GM21381 (cell line): ENCODE data around the gene GJC2.
"Not testable (repeated sequence)": the region's sequence is repeated elsewhere in the genome, so short reads cannot be mapped to it uniquely, and the experiment has no call there.

Experiments used
- ATAC-seq: cut with Tn5 transposase; IDR thresholded peaks from one replicate; pipeline ENCODE4 v1.9.1; 2021; ENCODE audit warnings: mild to moderate bottlenecking, moderate library complexity; ENCODE audit not compliant: unreplicated experiment

The GJC2 gene

GRCh38 chr1:228170666-228171065 is 20.9 kb downstream of the GJC2 start:
- ATAC-seq = no peak

- no peak for ATAC-seq
These were observed 21.6 kb downstream of the GJC2 start for GRCh38 chr1:228171221-228171891.

GRCh38 chr1:228172591-228173527 is 23.1 kb downstream of the GJC2 start:
- ATAC-seq = no peak

- not testable (repeated sequence) for ATAC-seq
These were observed 24.1 kb downstream of the GJC2 start for GRCh38 chr1:228173528-228174481.

- no peak for ATAC-seq
These were observed 25.0 kb downstream of the GJC2 start for GRCh38 chr1:228174482-228175315.

GRCh38 chr1:228175316-228176023 is 25.7 kb downstream of the GJC2 start:
- no peak for ATAC-seq

- no peak for ATAC-seq
These were observed 26.3 kb downstream of the GJC2 start for GRCh38 chr1:228176024-228176395.

GRCh38 chr1:228176461-228177182 is 26.9 kb downstream of the GJC2 start:
- no peak for ATAC-seq

- no peak for ATAC-seq
These were observed 27.4 kb downstream of the GJC2 start for GRCh38 chr1:228177183-228177475.

GRCh38 chr1:228177721-228178710 is 28.3 kb downstream of the GJC2 start:
- ATAC-seq = no peak

- no peak for ATAC-seq
These were observed 29.3 kb downstream of the GJC2 start for GRCh38 chr1:228178737-228179684.

- ATAC-seq = no peak
These were observed 30.7 kb downstream of the GJC2 start for GRCh38 chr1:228180271-228180958.

GRCh38 chr1:228180959-228181644 is 31.4 kb downstream of the GJC2 start:
- no peak for ATAC-seq

- no peak for ATAC-seq
These were observed 31.9 kb downstream of the GJC2 start for GRCh38 chr1:228181645-228182034.

- no peak for ATAC-seq
These were observed 32.7 kb downstream of the GJC2 start for GRCh38 chr1:228182296-228183030.
